GM06990 (cell line): ENCODE data around the gene TRMT61A.

Source experiments
- DNase-seq: peaks from one replicate; pipeline ENCODE4 v3.0.0-alpha.2; 2011; ENCODE audit not compliant: insufficient read length; ENCODE audit errors: extremely low read depth
- H3K27me3 ChIP-seq: replicated peaks from 2 replicates; pipeline ENCODE4 v1.6.0; 2011; ENCODE audit warnings: low read length; ENCODE audit not compliant: control insufficient read depth, insufficient read depth
- H3K36me3 ChIP-seq: 2 replicates; pipeline ENCODE4 v1.5.1; 2011; ENCODE audit warnings: low read length; ENCODE audit not compliant: control insufficient read depth, insufficient read depth
- H3K4me3 ChIP-seq: replicated peaks from 2 replicates; pipeline ENCODE4 v1.5.1; 2011; ENCODE audit warnings: low read depth, mild to moderate bottlenecking, control low read depth, low read length
- TF ChIP-seq, protein P1 (sequence below): IDR thresholded peaks from 2 replicates; pipeline ENCODE4 v1.5.1; 2011; ENCODE audit warnings: low read length, control low read depth, mild to moderate bottlenecking, inconsistent platforms; ENCODE audit not compliant: insufficient read depth, poor library complexity, severe bottlenecking

Gene TRMT61A

DNA sequence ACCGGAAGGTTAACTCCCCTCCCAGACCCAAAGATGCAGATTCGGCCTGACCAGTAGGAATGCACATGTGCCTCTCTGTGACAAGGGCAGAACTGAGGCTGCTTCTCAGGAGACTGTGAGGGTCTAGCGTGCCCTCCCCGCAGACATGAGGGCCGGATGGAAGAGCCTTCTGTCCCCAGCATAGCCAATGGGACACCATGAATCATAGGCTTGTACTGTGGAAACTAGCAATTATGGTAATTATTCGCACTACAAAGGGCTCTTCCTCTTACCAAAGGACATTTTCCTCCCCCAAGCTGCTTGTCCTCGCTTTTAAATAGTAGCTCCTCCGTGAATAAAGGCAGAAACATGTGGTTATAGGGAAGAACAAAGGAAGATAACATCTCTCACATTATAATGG lies 40.0 kb downstream of the TRMT61A start:
- Histone ChIP-seq H3K36me3 (no peaks in the 10 kb centered on the region), H3K4me3 (no peak overlapping the region), H3K27me3 (no peaks in the 10 kb centered on the region)
- TF ChIP-seq, protein P1, sequence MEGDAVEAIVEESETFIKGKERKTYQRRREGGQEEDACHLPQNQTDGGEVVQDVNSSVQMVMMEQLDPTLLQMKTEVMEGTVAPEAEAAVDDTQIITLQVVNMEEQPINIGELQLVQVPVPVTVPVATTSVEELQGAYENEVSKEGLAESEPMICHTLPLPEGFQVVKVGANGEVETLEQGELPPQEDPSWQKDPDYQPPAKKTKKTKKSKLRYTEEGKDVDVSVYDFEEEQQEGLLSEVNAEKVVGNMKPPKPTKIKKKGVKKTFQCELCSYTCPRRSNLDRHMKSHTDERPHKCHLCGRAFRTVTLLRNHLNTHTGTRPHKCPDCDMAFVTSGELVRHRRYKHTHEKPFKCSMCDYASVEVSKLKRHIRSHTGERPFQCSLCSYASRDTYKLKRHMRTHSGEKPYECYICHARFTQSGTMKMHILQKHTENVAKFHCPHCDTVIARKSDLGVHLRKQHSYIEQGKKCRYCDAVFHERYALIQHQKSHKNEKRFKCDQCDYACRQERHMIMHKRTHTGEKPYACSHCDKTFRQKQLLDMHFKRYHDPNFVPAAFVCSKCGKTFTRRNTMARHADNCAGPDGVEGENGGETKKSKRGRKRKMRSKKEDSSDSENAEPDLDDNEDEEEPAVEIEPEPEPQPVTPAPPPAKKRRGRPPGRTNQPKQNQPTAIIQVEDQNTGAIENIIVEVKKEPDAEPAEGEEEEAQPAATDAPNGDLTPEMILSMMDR, result no peak
- no peak for DNase-seq

DNA sequence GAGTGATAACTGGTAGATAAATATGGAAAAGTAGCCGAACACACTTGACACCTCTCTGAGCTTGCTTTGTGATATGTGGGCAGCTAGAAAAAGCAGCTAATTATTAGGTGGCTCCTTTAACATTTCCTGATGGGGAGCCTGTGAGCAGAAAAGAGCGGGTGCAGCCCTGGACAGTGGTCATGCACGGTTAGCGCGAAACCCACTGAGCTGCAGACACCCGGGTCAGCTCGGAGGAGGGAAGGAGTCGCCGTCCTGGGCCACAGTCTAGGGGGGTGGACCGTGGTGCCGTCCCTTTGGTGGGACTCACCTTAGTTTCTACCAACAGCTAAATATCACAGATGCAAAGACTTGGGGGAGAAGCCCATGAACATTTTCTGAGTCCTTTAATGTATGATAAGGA lies 40.4 kb downstream of the TRMT61A start:
- H3K4me3 ChIP-seq, result no peak overlapping the region
- no peak for DNase-seq
- H3K27me3 ChIP-seq, result no peaks in the 10 kb centered on the region
- H3K36me3 ChIP-seq, result peaks cover 4% of the 10 kb centered on the region
- TF ChIP-seq, protein P1, result no peak

DNA sequence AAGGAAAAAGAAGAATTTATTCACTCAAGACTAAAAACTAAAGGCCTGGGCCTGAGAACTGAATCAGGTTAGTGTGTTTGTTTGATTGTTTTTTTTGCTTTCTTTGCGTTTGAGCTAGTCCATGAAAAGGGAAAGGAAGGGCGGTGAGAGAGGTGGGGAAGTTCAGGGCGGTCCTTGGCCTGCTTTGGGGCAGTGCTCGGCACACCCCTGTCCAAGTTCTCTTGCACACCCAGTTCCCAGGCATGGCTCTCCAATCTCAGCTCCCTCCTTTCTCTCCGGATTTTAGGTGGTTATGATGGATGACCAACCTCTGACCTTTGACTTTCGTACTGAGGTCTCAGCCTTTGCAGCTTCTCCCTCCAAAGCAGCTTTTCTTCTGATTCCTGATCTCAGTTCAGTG lies 45.1 kb downstream of the TRMT61A start:
- Histone ChIP-seq H3K4me3 (no peak overlapping the region), H3K27me3 (no peaks in the 10 kb centered on the region), H3K36me3 (peaks cover 9% of the 10 kb centered on the region)
- no peak for DNase-seq
- TF ChIP-seq, protein P1, result no peak

DNA sequence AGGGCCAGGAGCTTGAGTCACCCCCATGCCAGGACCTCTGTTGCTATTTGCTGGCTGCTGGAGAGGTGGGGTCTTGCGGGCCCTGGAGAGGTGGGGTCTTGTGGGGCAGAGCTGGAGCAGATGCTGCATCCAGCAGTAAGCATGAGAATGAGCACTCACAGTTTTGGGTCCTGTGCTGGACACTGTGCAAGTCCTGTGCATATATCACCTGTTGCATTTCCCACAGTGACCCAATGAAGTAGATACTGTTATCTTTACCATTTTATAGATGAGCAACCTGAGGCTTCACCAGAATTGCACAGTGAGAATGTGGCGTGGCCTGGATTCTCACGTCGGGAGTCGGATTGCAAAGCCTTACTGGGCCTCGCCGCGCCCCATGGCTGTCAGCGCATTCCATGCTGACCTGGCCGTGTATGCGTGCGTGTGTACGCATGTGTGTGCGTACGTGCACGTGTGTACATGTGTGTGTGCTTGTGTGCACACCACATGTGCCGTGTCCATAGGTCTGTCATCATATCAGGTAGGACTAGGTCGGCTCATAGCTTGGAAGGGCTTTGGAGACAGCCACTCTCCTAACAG lies 45.8 kb downstream of the TRMT61A start:
- TF ChIP-seq, protein P1, result no peak
- Histone ChIP-seq H3K4me3 (no peak overlapping the region), H3K36me3 (peaks cover 9% of the 10 kb centered on the region), H3K27me3 (no peaks in the 10 kb centered on the region)
- DNase-seq, result no peak

DNA sequence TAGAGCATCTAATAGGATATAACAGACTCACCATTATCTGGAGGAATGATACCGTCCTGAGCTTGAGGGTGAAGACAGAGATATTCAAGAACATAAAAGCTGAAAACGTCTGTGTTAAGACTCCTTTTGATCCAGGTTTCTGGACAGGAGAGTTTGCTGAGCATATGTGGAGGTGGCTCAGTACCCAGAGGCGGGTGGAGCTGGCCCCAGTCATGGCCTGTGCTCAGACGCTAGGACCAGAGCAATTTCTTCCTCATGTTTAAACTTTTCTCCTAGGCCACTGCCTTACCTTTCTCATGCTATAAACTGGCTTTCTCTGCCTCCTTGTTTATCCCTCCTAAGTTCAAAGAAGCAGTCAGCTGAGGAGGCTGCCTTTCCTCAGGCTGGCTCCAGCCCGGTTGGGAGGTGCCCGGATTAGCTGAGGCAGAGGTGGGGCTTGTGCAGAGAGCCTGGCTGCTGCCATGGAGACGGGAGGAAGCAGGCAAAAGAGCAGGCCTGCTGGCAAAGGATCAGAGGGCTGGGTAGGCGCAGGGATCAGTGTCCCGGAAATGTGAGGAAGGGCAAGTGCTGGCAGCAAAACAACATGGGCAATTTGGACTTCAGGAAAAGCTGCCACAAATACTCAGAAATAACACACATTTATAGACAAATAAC lies 47.5 kb downstream of the TRMT61A start:
- DNase-seq, result no peak
- TF ChIP-seq, protein P1, result no peak
- no peak overlapping the region for H3K4me3 ChIP-seq
- peaks cover 9% of the 10 kb centered on the region for H3K36me3 ChIP-seq
- no peaks in the 10 kb centered on the region for H3K27me3 ChIP-seq
